ENCODE results near the gene CLASRP. TPM values are rescaled to one million over a fixed set of nuclear protein-coding genes. Genes with fewer than 3 reads are reported as not detected.

CLASRP gene
- total and polyA plus RNA-seq, 2 of the 8 experiments (the other 6 are each of a cell fraction or from before 2014, with no cell fraction given): 22.3 to 71.7 TPM

- H3K56ac ChIP-seq (replicated peaks; ENCODE audit: insufficient read length, low read depth, low read length): no peak overlapping the region
- H3K9ac ChIP-seq (replicated peaks in 1 of 4; ENCODE audit: extremely low read depth in 1 of 4, low read depth in 3 of 4, low read length in 3 of 4): no peak overlapping the region
- no peak overlapping the region for H2AFZ ChIP-seq (ENCODE audit: low read length)
- H2BK12ac ChIP-seq (ENCODE audit: low read depth, low read length): no peak overlapping the region
- no peaks in the 10 kb centered on the region for H3K9me3 ChIP-seq (ENCODE audit: insufficient read depth in 2 of 2, low read depth in 1 of 2, low read length in 1 of 2)
- H4K20me1 ChIP-seq (replicated peaks in 1 of 2; ENCODE audit: control insufficient read depth in 1 of 2, insufficient read depth in 2 of 2, low read length in 2 of 2): peaks cover 38 to 55% of the 10 kb centered on the region in 2 experiments
- H3K14ac ChIP-seq (ENCODE audit: insufficient read length): no peak overlapping the region
- no peaks in the 10 kb centered on the region for H3K23me2 ChIP-seq (ENCODE audit: low read depth, low read length)
- H4K5ac ChIP-seq (ENCODE audit: insufficient read length, low read depth, low read length): no peak overlapping the region
- H2AK5ac ChIP-seq (ENCODE audit: low read depth, low read length): no peak overlapping the region
- H2BK20ac ChIP-seq (ENCODE audit: low read length): no peak overlapping the region
- H3K4ac ChIP-seq (replicated peaks; ENCODE audit: insufficient read length, low read depth, low read length): no peak overlapping the region
- H3K4me1 ChIP-seq (replicated peaks in 1 of 4; ENCODE audit: control insufficient read depth in 3 of 4, insufficient read depth in 4 of 4, low read length in 3 of 4): peaks cover 0 to 18% (median 1%) of the 10 kb centered on the region in 4 experiments; a peak in 6 of 7 replicates
- peaks cover 50% of the 10 kb centered on the region for H3K79me1 ChIP-seq (ENCODE audit: low read depth, low read length)
- no peak overlapping the region for H4K8ac ChIP-seq (ENCODE audit: extremely low read depth, insufficient read depth, low read length)
- no peaks in the 10 kb centered on the region for H3K27me3 ChIP-seq (replicated peaks in 1 of 4; ENCODE audit: control insufficient read depth in 3 of 4, extremely low read depth in 1 of 4, insufficient read depth in 3 of 4, low read length in 3 of 4)
- H3K27ac ChIP-seq (ENCODE audit: low read depth, low read length): no peak overlapping the region
- FAIRE-seq (no peak), DNase-seq (ENCODE audit: low read depth in 1 of 2, low spot score in 2 of 2) (no peak)
- no peak for TF ChIP-seq SP1 (IDR thresholded peaks at IDR 0.05; ENCODE audit: low read depth, low read length)
- no peak for TF ChIP-seq TAF7 (optimal IDR thresholded peaks at IDR 0.05; ENCODE audit: borderline replicate concordance, low read depth, low read length)
- no peak for TF ChIP-seq BACH1 (IDR thresholded peaks at IDR 0.05; ENCODE audit: low read length)
- no peak for TF ChIP-seq CTCF (IDR thresholded peaks at IDR 0.05; ENCODE audit: control extremely low read depth in 1 of 3, insufficient read depth in 1 of 3, low read depth in 1 of 3, low read length in 3 of 3)
- no peak for TF ChIP-seq BCL11A (IDR thresholded peaks at IDR 0.05; ENCODE audit: low read depth in 2 of 2, low read length in 2 of 2)
- no peak for TF ChIP-seq KDM5A (IDR thresholded peaks at IDR 0.05; ENCODE audit: low read length)
- no peak for TF ChIP-seq NRF1 (IDR thresholded peaks at IDR 0.05; ENCODE audit: low read depth, low read length)
- no peak for TF ChIP-seq KDM4A (IDR thresholded peaks at IDR 0.05; ENCODE audit: low read depth, low read length, severe bottlenecking)
- TF ChIP-seq CREB1 (IDR thresholded peaks at IDR 0.05): no peak
- no peak overlapping the region for H4K91ac ChIP-seq (replicated peaks; ENCODE audit: insufficient read length, low read length)
- H3K4me2 ChIP-seq (ENCODE audit: insufficient read depth in 1 of 2, low read depth in 2 of 2, low read length in 2 of 2): no peak overlapping the region
- no peak overlapping the region for H2BK15ac ChIP-seq (ENCODE audit: low read length)
- CTCF ChIA-PET (ENCODE audit: partially characterized antibody): interaction anchor here (0.7 to 1.6 kb wide), 2 partner anchors 12 to 27 kb away, joined by 3 to 5 read pairs; no protein-coding TSS in a partner anchor
- H3K23ac ChIP-seq (ENCODE audit: insufficient read length): no peak overlapping the region
- 93% methylated on average over 6 of the region's 6 CpGs; no CpG with 5 or more reads in 1 of the 2 experiments for whole genome bisulfite sequencing, 2 experiments (ENCODE audit: extremely low coverage in 1 of 2, insufficient coverage in 1 of 2, insufficient read length in 1 of 2, insufficient replicate concordance in 2 of 2, low coverage in 1 of 2, low lambda C conversion rate in 2 of 2, missing lambda C conversion rate in 1 of 2)
- H2BK120ac ChIP-seq (replicated peaks; ENCODE audit: low read depth, low read length): no peak overlapping the region
- H3K4me3 ChIP-seq (ENCODE audit: extremely low read depth in 1 of 4, insufficient read depth in 2 of 4, low read depth in 3 of 4, low read length in 4 of 4): no peak overlapping the region
- no peaks in the 10 kb centered on the region for H3K36me3 ChIP-seq (ENCODE audit: control insufficient read depth in 2 of 4, insufficient read depth in 4 of 4, low read length in 3 of 4)
- H2BK5ac ChIP-seq (ENCODE audit: low read depth, low read length): no peak overlapping the region
- POLR2A ChIA-PET (ENCODE audit: partially characterized antibody): interaction anchor here (0.8 to 1.9 kb wide), 3 partner anchors 19 to 187 kb away, joined by 4 to 5 read pairs (median 4); no protein-coding TSS in a partner anchor
- no peak overlapping the region for H3K18ac ChIP-seq (ENCODE audit: extremely low read depth, low read length)
- H3K79me2 ChIP-seq (ENCODE audit: control insufficient read depth in 1 of 2, insufficient read depth in 2 of 2, low read length in 2 of 2): peaks cover 3 to 70% of the 10 kb centered on the region in 2 experiments; a peak in 3 of 4 replicates
Observed at GRCh38 chr19:45119582-45119981, 80.7 kb downstream of the CLASRP start.

Measured in H1 (cell line).